ENCODE results near the gene FAM110C. TPM values are rescaled to one million over a fixed set of nuclear protein-coding genes. Genes with fewer than 3 reads are reported as not detected.

Gene FAM110C
- total and polyA plus RNA-seq, 4 donors = 4.8 to 18.2 (median 5.0) TPM

GRCh38 chr2:38155-38554 is 8.2 kb downstream of the FAM110C start:
- Histone ChIP-seq H3K9me3 (ENCODE audit: control insufficient read depth in 4 of 4, low read length in 3 of 4) (no peaks in the 10 kb centered on the region), H3K9ac (ENCODE audit: low read depth in 1 of 2, low read length in 2 of 2) (no peak overlapping the region), H3K4me1 (ENCODE audit: control insufficient read depth in 4 of 4, insufficient read depth in 4 of 4, low read length in 3 of 4) (peaks cover 7 to 41% (median 35%) of the 10 kb centered on the region in 4 donors), H3K4me3 (ENCODE audit: low read depth in 1 of 3, low read length in 3 of 3) (no peak overlapping the region), H3K27ac (ENCODE audit: low read depth in 1 of 2, low read length in 2 of 2) (no peak overlapping the region), H3K27me3 (ENCODE audit: control insufficient read depth in 4 of 4, insufficient read depth in 4 of 4, low read length in 3 of 4) (no peaks in the 10 kb centered on the region), H3K36me3 (ENCODE audit: control insufficient read depth in 4 of 4, insufficient read depth in 3 of 4, low read depth in 1 of 4, low read length in 3 of 4) (peaks cover 4 to 12% (median 4%) of the 10 kb centered on the region in 4 donors)
- TF ChIP-seq RXRA (IDR thresholded peaks at IDR 0.05) (no peak), CTCF (IDR thresholded peaks at IDR 0.05; ENCODE audit: low read depth, low read length, missing input control) (no peak), TAF1 (conservative IDR thresholded peaks at IDR 0.05) (no peak), MAX (IDR thresholded peaks at IDR 0.05) (no peak), FOXA2 (IDR thresholded peaks at IDR 0.05) (no peak), JUND (IDR thresholded peaks at IDR 0.05) (no peak), GABPA (IDR thresholded peaks at IDR 0.05 in 1 of 2, conservative IDR thresholded peaks at IDR 0.05 in 1 of 2) (no peak), HNF4A (conservative IDR thresholded peaks at IDR 0.05) (no peak), SP1 (IDR thresholded peaks at IDR 0.05) (no peak), FOXA1 (IDR thresholded peaks at IDR 0.05) (no peak)
- WGBS = 95% methylated on average over 6 of the region's 6 CpGs
- DNase-seq (ENCODE audit: low spot score) = no peak

- TF ChIP-seq HNF4A (conservative IDR thresholded peaks at IDR 0.05) (no peak), ATF3 (IDR thresholded peaks at IDR 0.05) (no peak), YY1 (IDR thresholded peaks at IDR 0.05) (no peak), MAX (IDR thresholded peaks at IDR 0.05) (no peak), EGR1 (IDR thresholded peaks at IDR 0.05; ENCODE audit: low read depth in 2 of 2) (no peak), CTCF (IDR thresholded peaks at IDR 0.05; ENCODE audit: low read depth, low read length, missing input control) (no peak), REST (IDR thresholded peaks at IDR 0.05) (no peak), HNF4G (IDR thresholded peaks at IDR 0.05) (no peak), RXRA (IDR thresholded peaks at IDR 0.05) (no peak), GABPA (IDR thresholded peaks at IDR 0.05 in 1 of 2, conservative IDR thresholded peaks at IDR 0.05 in 1 of 2) (no peak), SP1 (IDR thresholded peaks at IDR 0.05) (no peak), TAF1 (conservative IDR thresholded peaks at IDR 0.05) (no peak), JUND (IDR thresholded peaks at IDR 0.05) (no peak), NR2F2 (IDR thresholded peaks at IDR 0.05) (no peak)
- Histone ChIP-seq H3K9ac (ENCODE audit: low read depth in 1 of 2, low read length in 2 of 2) (no peak overlapping the region), H3K4me1 (ENCODE audit: control insufficient read depth in 4 of 4, insufficient read depth in 4 of 4, low read length in 3 of 4) (peaks cover 4 to 27% (median 19%) of the 10 kb centered on the region in 4 donors), H3K4me3 (ENCODE audit: low read depth in 1 of 3, low read length in 3 of 3) (no peak overlapping the region), H3K9me3 (ENCODE audit: control insufficient read depth in 4 of 4, low read length in 3 of 4) (no peaks in the 10 kb centered on the region), H3K27me3 (ENCODE audit: control insufficient read depth in 4 of 4, insufficient read depth in 4 of 4, low read length in 3 of 4) (no peaks in the 10 kb centered on the region), H3K27ac (ENCODE audit: low read depth in 1 of 2, low read length in 2 of 2) (no peak overlapping the region), H3K36me3 (ENCODE audit: control insufficient read depth in 4 of 4, insufficient read depth in 3 of 4, low read depth in 1 of 4, low read length in 3 of 4) (peaks cover 2 to 6% (median 4%) of the 10 kb centered on the region in 4 donors)
- DNase-seq (ENCODE audit: low spot score) = no peak
- 81% methylated on average over 1 of the region's 1 CpG for WGBS
Measured at GRCh38 chr2:36318-36717, 10.0 kb downstream of the FAM110C start.
